BJ (cell line): ENCODE results near the gene MTMR1. TPM values are rescaled to one million over a fixed set of nuclear protein-coding genes. Genes with fewer than 3 reads are reported as not detected.

Experiments used
- CTCF ChIA-PET: fragments of 350-600 bp; formaldehyde crosslinking; extraction: SDS; loops from one replicate; lab custom pipeline; 2021; ENCODE audit warnings: antibody characterized with exemption, inconsistent platforms; lab: Yijun Ruan, JAX
- POLR2A ChIA-PET: fragments of 300-600 bp; sonication (Branson Sonifier 250); formaldehyde crosslinking; extraction: SDS; loops from one replicate; lab custom pipeline; 2021; ENCODE audit warnings: antibody characterized with exemption; lab: Charles Lee
- DNase-seq: peaks from one replicate; pipeline ENCODE4 v3.0.0-alpha.2; 2011; ENCODE audit warnings: low read depth
- H3K27me3 ChIP-seq: 2 replicates; pipeline ENCODE4 v1.6.0; 2011; ENCODE audit warnings: low read length; ENCODE audit not compliant: control insufficient read depth, insufficient read depth
- H3K36me3 ChIP-seq: 2 replicates; pipeline ENCODE4 v1.5.1; 2011; ENCODE audit warnings: low read length; ENCODE audit not compliant: control insufficient read depth, insufficient read depth
- H3K4me3 ChIP-seq: 2 replicates; pipeline ENCODE4 v1.5.1; 2011; ENCODE audit warnings: low read depth, mild to moderate bottlenecking, control low read depth, low read length
- CTCF ChIP-seq: IDR thresholded peaks from 2 replicates; pipeline ENCODE4 v1.5.1; 2011; ENCODE audit warnings: low read depth, mild to moderate bottlenecking, control low read depth, inconsistent platforms, low read length, moderate library complexity; ENCODE audit not compliant: insufficient read depth
- polyA plus RNA-seq: library from polyadenylated mRNA; depleted of rRNA; stranded (reverse); fragments of >200 nt; gene quantifications from 2 replicates; pipeline ENCODE4 v1.2.3, GENCODE V29; 2011; rRNA removed

Gene MTMR1
- polyA plus RNA-seq, 1 experiment: 14.2 TPM

GRCh38 chrX:150813922-150814321 is 120.7 kb downstream of the MTMR1 start:
- peak; percentile 6 for DNase-seq

More at GRCh38 chrX:150813922-150814321, 120.7 kb downstream of the MTMR1 start:
- Histone ChIP-seq H3K36me3 (no peaks in the 10 kb centered on the region), H3K4me3 (no peak overlapping the region), H3K27me3 (no peaks in the 10 kb centered on the region)
- no peak for TF ChIP-seq CTCF
- POLR2A ChIA-PET: no interaction called here
- CTCF ChIA-PET: no interaction called here

Other genes with a start within 250 kb of the MTMR1 start
- gene MTM1, start 124.8 kb upstream of the MTMR1 start, polyA plus RNA-seq: 2.6 and 4.6 TPM in 2 replicates
- 72.2 and 92.2 TPM in 2 replicates for gene CD99L2, start 205.3 kb downstream of the MTMR1 start, polyA plus RNA-seq